HEK293 (cell line): Measurements from ENCODE around the gene KRT81.
A peak's percentile ranks its signal among the peaks of the same experiment; 100 is the strongest.

Source experiments
- CTCF ChIA-PET: fragments of 350-600 bp; formaldehyde crosslinking; extraction: SDS; loops from one replicate; lab custom pipeline; 2021; ENCODE audit warnings: antibody characterized with exemption; lab: Yijun Ruan, JAX
- POLR2A ChIA-PET: fragments of 300-600 bp; formaldehyde crosslinking; extraction: SDS; loops from one replicate; lab custom pipeline; 2020; ENCODE audit warnings: antibody characterized with exemption, inconsistent platforms; lab: Yijun Ruan, JAX
- H3K27ac ChIP-seq: fragments of 200-500 bp; sonication (Bioruptor generic); 2 replicates; pipeline ENCODE4 v1.5.1; 2014; ENCODE audit warnings: low read depth, low read length, control low read depth, inconsistent platforms; ENCODE audit errors: extremely low read depth
- H3K36me3 ChIP-seq, 2 experiments: fragments of 200-500 bp in 1 of 2; sonication (Bioruptor generic) in 1 of 2; 1 replicate in 1 of 2; 2 replicates in 1 of 2; pipeline ENCODE4 v1.5.1; 2014 to 2017; ENCODE audit warnings: inconsistent platforms in 2 of 2, low read length in 2 of 2; ENCODE audit not compliant: control insufficient read depth in 2 of 2, insufficient read depth in 1 of 2
- H3K4me1 ChIP-seq: fragments of 200-500 bp; sonication (Bioruptor generic); 2 replicates; pipeline ENCODE4 v1.5.1; 2014; ENCODE audit warnings: mild to moderate bottlenecking, low read length, inconsistent platforms; ENCODE audit not compliant: control insufficient read depth, insufficient read depth
- H3K4me3 ChIP-seq: 2 replicates; pipeline ENCODE4 v1.5.1; 2011; ENCODE audit warnings: low read depth, mild to moderate bottlenecking, control low read depth, low read length, moderate library complexity
- H3K9me3 ChIP-seq: fragments of 200-500 bp; sonication (Bioruptor generic); 2 replicates; pipeline ENCODE4 v1.5.1; 2014; ENCODE audit warnings: low read depth, low read length, inconsistent platforms; ENCODE audit not compliant: control insufficient read depth, insufficient read depth
- FEZF1 ChIP-seq: fragments of 450-650 bp; formaldehyde crosslinking; IDR thresholded peaks from 2 replicates; pipeline ENCODE4 v1.5.1; 2016; ENCODE audit warnings: missing biosample characterization, missing genetic modification characterization
- GLIS2 ChIP-seq: fragments of 450-650 bp; formaldehyde crosslinking; IDR thresholded peaks from 2 replicates; pipeline ENCODE4 v1.5.1; 2016; ENCODE audit warnings: missing biosample characterization, missing genetic modification characterization
- HOXC10 ChIP-seq: sonication (generic); formaldehyde crosslinking; IDR thresholded peaks from 2 replicates; pipeline ENCODE4 v1.8.1; 2023; ENCODE audit warnings: mild to moderate bottlenecking, missing genetic modification reagents
- KLF7 ChIP-seq: fragments of 450-650 bp; formaldehyde crosslinking; IDR thresholded peaks from 2 replicates; pipeline ENCODE4 v1.5.1; 2016; ENCODE audit warnings: missing biosample characterization, missing genetic modification characterization, borderline replicate concordance
- OSR2 ChIP-seq: fragments of 450-650 bp; formaldehyde crosslinking; IDR thresholded peaks from 2 replicates; pipeline ENCODE4 v1.5.1; 2016; ENCODE audit warnings: missing biosample characterization, missing genetic modification characterization
- SP7 ChIP-seq: fragments of 450-650 bp; formaldehyde crosslinking; IDR thresholded peaks from 2 replicates; pipeline ENCODE4 v1.5.1; 2016; ENCODE audit warnings: missing biosample characterization, missing genetic modification characterization
- ZBTB17 ChIP-seq: fragments of 450-650 bp; formaldehyde crosslinking; IDR thresholded peaks from 2 replicates; pipeline ENCODE4 v1.5.1; 2016; ENCODE audit warnings: missing biosample characterization, missing genetic modification characterization
- ZNF138 ChIP-seq: fragments of 450-650 bp; formaldehyde crosslinking; IDR thresholded peaks from 2 replicates; pipeline ENCODE4 v1.5.1; 2016; ENCODE audit warnings: missing biosample characterization, missing genetic modification characterization, borderline replicate concordance
- ZNF404 ChIP-seq: fragments of 450-650 bp; formaldehyde crosslinking; IDR thresholded peaks from 2 replicates; pipeline ENCODE4 v1.5.1; 2017; ENCODE audit warnings: missing biosample characterization, missing genetic modification characterization
- ZNF416 ChIP-seq: fragments of 450-650 bp; formaldehyde crosslinking; IDR thresholded peaks from 2 replicates; pipeline ENCODE4 v1.5.1; 2016; ENCODE audit warnings: missing biosample characterization, missing genetic modification characterization
- ZNF473 ChIP-seq: fragments of 450-650 bp; formaldehyde crosslinking; IDR thresholded peaks from 2 replicates; pipeline ENCODE4 v1.5.1; 2017; ENCODE audit warnings: missing biosample characterization, missing genetic modification characterization
- ZNF600 ChIP-seq: fragments of 450-650 bp; formaldehyde crosslinking; IDR thresholded peaks from 2 replicates; pipeline ENCODE4 v1.5.1; 2016; ENCODE audit warnings: missing biosample characterization, missing genetic modification characterization
- ZNF654 ChIP-seq: fragments of 450-650 bp; formaldehyde crosslinking; IDR thresholded peaks from 2 replicates; pipeline ENCODE4 v1.5.1; 2016; ENCODE audit warnings: low read depth, missing biosample characterization, missing genetic modification characterization
- ZNF76 ChIP-seq: fragments of 450-650 bp; formaldehyde crosslinking; IDR thresholded peaks from 2 replicates; pipeline ENCODE4; 2016; ENCODE audit warnings: low read depth, missing biosample characterization, missing genetic modification characterization, borderline replicate concordance
- TF ChIP-seq, protein P1 (sequence below): fragments of 450-650 bp; formaldehyde crosslinking; IDR thresholded peaks from 2 replicates; pipeline ENCODE4 v1.5.1; 2016; ENCODE audit warnings: missing biosample characterization, missing genetic modification characterization
- TF ChIP-seq, protein P2 (sequence below): fragments of 450-650 bp; formaldehyde crosslinking; IDR thresholded peaks from 2 replicates; pipeline ENCODE4 v1.5.1; 2016; ENCODE audit warnings: missing biosample characterization, missing genetic modification characterization
- TF ChIP-seq, protein P3 (sequence below): IDR thresholded peaks from 2 replicates; pipeline ENCODE4 v1.6.1; 2011; ENCODE audit warnings: mild to moderate bottlenecking, low read depth, low read length, borderline replicate concordance
- TF ChIP-seq, protein P4 (sequence below): fragments of 450-650 bp; formaldehyde crosslinking; IDR thresholded peaks from 2 replicates; pipeline ENCODE4 v1.5.1; 2016; ENCODE audit warnings: missing biosample characterization, missing genetic modification characterization
- TF ChIP-seq, protein P5 (sequence below): fragments of 450-650 bp; formaldehyde crosslinking; IDR thresholded peaks from 2 replicates; pipeline ENCODE4 v1.5.1; 2017; ENCODE audit warnings: missing biosample characterization, mild to moderate bottlenecking, missing genetic modification characterization, moderate library complexity

The KRT81 gene

DNA sequence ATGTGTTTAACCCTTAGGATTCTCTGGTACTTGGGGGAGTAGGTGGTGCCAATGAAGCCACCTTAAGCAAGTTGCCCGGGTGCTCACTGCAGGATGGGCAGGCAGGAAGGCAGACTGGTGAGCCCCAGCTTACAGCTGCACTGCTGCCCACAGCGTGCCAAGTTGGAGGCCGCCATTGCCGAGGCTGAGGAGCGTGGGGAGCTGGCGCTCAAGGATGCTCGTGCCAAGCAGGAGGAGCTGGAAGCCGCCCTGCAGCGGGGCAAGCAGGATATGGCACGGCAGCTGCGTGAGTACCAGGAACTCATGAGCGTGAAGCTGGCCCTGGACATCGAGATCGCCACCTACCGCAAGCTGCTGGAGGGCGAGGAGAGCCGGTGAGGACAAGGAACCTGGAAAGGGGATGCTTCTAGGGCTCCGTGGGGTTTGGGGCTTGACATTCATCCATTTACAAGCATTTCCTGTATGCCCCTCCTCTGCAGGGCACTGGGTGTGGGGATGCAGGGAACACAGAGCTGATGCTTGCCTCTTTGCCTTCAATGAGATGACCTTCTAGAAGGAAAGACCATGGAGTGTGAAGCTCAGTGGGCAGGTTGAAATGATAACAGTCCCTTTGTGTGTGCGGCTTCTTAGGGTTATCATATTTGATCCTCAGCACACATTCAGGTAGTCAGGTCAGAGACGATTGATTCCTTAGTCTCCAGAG is 45.9 kb downstream of the KRT81 start (continued):
- no peak for TF ChIP-seq KLF7
- TF ChIP-seq ZNF473 (tag by site-specific recombination) = no peak
- TF ChIP-seq OSR2 (tag by site-specific recombination) = no peak
- TF ChIP-seq, protein P1, sequence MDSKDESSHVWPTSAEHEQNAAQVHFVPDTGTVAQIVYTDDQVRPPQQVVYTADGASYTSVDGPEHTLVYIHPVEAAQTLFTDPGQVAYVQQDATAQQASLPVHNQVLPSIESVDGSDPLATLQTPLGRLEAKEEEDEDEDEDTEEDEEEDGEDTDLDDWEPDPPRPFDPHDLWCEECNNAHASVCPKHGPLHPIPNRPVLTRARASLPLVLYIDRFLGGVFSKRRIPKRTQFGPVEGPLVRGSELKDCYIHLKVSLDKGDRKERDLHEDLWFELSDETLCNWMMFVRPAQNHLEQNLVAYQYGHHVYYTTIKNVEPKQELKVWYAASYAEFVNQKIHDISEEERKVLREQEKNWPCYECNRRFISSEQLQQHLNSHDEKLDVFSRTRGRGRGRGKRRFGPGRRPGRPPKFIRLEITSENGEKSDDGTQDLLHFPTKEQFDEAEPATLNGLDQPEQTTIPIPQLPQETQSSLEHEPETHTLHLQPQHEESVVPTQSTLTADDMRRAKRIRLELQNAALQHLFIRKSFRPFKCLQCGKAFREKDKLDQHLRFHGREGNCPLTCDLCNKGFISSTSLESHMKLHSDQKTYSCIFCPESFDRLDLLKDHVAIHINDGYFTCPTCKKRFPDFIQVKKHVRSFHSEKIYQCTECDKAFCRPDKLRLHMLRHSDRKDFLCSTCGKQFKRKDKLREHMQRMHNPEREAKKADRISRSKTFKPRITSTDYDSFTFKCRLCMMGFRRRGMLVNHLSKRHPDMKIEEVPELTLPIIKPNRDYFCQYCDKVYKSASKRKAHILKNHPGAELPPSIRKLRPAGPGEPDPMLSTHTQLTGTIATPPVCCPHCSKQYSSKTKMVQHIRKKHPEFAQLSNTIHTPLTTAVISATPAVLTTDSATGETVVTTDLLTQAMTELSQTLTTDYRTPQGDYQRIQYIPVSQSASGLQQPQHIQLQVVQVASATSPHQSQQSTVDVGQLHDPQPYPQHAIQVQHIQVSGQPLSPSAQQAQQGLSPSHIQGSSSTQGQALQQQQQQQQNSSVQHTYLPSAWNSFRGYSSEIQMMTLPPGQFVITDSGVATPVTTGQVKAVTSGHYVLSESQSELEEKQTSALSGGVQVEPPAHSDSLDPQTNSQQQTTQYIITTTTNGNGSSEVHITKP (tag by site-specific recombination) = no peak
- TF ChIP-seq ZNF654 (tag by site-specific recombination) = no peak
- no peak for TF ChIP-seq ZNF404 (tag by site-specific recombination)
- TF ChIP-seq ZBTB17 (tag by site-specific recombination) = no peak
- TF ChIP-seq, protein P2, sequence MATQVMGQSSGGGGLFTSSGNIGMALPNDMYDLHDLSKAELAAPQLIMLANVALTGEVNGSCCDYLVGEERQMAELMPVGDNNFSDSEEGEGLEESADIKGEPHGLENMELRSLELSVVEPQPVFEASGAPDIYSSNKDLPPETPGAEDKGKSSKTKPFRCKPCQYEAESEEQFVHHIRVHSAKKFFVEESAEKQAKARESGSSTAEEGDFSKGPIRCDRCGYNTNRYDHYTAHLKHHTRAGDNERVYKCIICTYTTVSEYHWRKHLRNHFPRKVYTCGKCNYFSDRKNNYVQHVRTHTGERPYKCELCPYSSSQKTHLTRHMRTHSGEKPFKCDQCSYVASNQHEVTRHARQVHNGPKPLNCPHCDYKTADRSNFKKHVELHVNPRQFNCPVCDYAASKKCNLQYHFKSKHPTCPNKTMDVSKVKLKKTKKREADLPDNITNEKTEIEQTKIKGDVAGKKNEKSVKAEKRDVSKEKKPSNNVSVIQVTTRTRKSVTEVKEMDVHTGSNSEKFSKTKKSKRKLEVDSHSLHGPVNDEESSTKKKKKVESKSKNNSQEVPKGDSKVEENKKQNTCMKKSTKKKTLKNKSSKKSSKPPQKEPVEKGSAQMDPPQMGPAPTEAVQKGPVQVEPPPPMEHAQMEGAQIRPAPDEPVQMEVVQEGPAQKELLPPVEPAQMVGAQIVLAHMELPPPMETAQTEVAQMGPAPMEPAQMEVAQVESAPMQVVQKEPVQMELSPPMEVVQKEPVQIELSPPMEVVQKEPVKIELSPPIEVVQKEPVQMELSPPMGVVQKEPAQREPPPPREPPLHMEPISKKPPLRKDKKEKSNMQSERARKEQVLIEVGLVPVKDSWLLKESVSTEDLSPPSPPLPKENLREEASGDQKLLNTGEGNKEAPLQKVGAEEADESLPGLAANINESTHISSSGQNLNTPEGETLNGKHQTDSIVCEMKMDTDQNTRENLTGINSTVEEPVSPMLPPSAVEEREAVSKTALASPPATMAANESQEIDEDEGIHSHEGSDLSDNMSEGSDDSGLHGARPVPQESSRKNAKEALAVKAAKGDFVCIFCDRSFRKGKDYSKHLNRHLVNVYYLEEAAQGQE = no peak
- TF ChIP-seq ZNF600 = no peak

DNA sequence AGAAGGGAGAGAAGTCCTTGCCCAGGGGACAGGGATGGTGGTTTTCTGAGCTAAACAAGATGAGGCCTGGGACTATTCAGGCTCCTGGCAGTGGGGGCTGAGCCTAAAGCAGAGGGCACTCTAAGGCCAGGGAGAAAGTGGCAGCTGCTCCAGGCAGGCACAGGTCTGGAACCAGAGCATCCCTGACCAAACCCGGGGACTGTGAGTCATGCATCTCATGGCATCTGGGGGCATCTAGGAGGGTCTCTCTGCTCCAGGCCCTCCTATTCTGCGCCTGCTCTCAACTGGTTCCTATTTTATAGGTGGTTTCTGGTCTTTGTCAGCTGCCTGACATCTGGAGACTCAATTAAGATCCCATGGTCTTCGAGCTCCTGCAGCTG is 46.7 kb downstream of the KRT81 start:
- H3K27ac ChIP-seq = peak overlapping the region; percentile 39; the same call in 1 of the 2 replicates
- CTCF ChIA-PET = interaction anchor here (0.5 to 4.2 kb wide), 9 partner anchors 9 to 682 kb away, joined by 3 to 22 read pairs (median 4); no protein-coding TSS in a partner anchor
- no peaks in the 10 kb centered on the region for H3K9me3 ChIP-seq
- no peaks in the 10 kb centered on the region for H3K36me3 ChIP-seq
- peaks cover 18% of the 10 kb centered on the region for H3K4me1 ChIP-seq
- H3K4me3 ChIP-seq = no peak overlapping the region
- POLR2A ChIA-PET = interaction anchor here (0.7 kb wide), 1 partner anchor 87 kb away, joined by 3 read pairs; no protein-coding TSS in a partner anchor
- TF ChIP-seq ZNF416 (tag by site-specific recombination) (no peak), FEZF1 (tag by site-specific recombination) (no peak), GLIS2 (tag by site-specific recombination) (no peak), ZNF76 (tag by site-specific recombination) (no peak), HOXC10 (CRISPR knock-in tag) (no peak), SP7 (tag by site-specific recombination) (no peak), ZNF138 (tag by site-specific recombination) (no peak)
- TF ChIP-seq, protein P3, sequence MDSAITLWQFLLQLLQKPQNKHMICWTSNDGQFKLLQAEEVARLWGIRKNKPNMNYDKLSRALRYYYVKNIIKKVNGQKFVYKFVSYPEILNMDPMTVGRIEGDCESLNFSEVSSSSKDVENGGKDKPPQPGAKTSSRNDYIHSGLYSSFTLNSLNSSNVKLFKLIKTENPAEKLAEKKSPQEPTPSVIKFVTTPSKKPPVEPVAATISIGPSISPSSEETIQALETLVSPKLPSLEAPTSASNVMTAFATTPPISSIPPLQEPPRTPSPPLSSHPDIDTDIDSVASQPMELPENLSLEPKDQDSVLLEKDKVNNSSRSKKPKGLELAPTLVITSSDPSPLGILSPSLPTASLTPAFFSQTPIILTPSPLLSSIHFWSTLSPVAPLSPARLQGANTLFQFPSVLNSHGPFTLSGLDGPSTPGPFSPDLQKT = no peak
- TF ChIP-seq, protein P4, sequence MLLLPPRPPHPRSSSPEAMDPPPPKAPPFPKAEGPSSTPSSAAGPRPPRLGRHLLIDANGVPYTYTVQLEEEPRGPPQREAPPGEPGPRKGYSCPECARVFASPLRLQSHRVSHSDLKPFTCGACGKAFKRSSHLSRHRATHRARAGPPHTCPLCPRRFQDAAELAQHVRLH (tag by site-specific recombination) = no peak
- TF ChIP-seq, protein P5, sequence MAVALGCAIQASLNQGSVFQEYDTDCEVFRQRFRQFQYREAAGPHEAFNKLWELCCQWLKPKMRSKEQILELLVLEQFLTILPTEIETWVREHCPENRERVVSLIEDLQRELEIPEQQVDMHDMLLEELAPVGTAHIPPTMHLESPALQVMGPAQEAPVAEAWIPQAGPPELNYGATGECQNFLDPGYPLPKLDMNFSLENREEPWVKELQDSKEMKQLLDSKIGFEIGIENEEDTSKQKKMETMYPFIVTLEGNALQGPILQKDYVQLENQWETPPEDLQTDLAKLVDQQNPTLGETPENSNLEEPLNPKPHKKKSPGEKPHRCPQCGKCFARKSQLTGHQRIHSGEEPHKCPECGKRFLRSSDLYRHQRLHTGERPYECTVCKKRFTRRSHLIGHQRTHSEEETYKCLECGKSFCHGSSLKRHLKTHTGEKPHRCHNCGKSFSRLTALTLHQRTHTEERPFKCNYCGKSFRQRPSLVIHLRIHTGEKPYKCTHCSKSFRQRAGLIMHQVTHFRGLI (tag by site-specific recombination) = no peak
